ENCODE results near the gene PCDHB4. TPM values are rescaled to one million over a fixed set of nuclear protein-coding genes. Genes with fewer than 3 reads are reported as not detected.
A peak's percentile ranks its signal among the peaks of the same experiment; 100 is the strongest.
"Not testable (repeated sequence)": the region's sequence is repeated elsewhere in the genome, so short reads cannot be mapped to it uniquely, and the experiment has no call there.

Gene PCDHB4
- total and polyA plus RNA-seq, 12 donors: 0.51 to 3.3 (median 2.2) TPM

DNA sequence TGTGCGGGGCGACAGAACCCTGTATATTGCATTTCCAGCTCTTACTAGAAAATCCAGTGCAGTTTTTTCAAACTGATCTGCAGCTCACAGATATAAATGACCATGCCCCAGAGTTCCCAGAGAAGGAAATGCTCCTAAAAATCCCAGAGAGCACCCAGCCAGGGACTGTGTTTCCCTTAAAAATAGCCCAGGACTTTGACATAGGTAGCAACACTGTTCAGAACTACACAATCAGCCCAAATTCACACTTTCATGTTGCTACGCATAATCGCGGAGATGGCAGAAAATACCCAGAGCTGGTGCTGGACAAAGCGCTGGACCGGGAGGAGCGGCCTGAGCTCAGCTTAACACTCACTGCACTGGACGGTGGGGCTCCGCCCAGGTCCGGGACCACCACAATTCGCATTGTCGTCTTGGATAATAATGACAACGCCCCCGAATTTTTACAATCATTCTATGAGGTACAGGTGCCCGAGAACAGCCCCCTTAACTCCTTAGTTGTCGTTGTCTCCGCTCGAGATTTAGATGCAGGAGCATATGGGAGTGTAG, 14.2 kb downstream of the PCDHB4 start:
- DNase-seq (no peak), ATAC-seq (peak in 1 of 8 donors; percentile 42)
- Histone ChIP-seq H3K27ac (no peak overlapping the region), H3K9me3 (peaks cover 0 to 98% (median 48%) of the 10 kb centered on the region in 11 donors), H3K36me3 (no peaks in the 10 kb centered on the region), H3K4me3 (peak overlapping the region; percentile 17 to 60 (median 44)), H3K27me3 (peaks cover 0 to 6% (median 0%) of the 10 kb centered on the region in 7 donors), H3K4me1 (no peaks in the 10 kb centered on the region)
- 35 to 39% methylated on average over 19 of the region's 19 CpGs for WGBS, 2 donors
- TF ChIP-seq, protein P1, sequence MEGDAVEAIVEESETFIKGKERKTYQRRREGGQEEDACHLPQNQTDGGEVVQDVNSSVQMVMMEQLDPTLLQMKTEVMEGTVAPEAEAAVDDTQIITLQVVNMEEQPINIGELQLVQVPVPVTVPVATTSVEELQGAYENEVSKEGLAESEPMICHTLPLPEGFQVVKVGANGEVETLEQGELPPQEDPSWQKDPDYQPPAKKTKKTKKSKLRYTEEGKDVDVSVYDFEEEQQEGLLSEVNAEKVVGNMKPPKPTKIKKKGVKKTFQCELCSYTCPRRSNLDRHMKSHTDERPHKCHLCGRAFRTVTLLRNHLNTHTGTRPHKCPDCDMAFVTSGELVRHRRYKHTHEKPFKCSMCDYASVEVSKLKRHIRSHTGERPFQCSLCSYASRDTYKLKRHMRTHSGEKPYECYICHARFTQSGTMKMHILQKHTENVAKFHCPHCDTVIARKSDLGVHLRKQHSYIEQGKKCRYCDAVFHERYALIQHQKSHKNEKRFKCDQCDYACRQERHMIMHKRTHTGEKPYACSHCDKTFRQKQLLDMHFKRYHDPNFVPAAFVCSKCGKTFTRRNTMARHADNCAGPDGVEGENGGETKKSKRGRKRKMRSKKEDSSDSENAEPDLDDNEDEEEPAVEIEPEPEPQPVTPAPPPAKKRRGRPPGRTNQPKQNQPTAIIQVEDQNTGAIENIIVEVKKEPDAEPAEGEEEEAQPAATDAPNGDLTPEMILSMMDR (IDR thresholded peaks at IDR 0.05): no peak
- intact Hi-C loops (cut with DNase I): no loop called here

DNA sequence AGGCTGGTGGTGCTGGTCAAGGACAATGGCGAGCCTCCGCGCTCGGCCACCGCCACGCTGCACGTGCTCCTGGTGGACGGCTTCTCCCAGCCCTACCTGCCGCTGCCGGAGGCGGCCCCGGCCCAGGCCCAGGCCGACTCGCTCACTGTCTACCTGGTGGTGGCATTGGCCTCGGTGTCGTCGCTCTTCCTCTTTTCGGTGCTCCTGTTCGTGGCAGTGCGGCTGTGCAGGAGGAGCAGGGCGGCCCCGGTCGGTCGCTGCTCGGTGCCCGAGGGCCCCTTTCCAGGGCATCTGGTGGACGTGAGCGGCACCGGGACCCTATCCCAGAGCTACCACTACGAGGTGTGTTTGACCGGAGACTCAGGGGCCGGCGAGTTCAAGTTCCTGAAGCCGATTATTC, 15.7 kb downstream of the PCDHB4 start:
- H3K27me3 ChIP-seq; intact Hi-C loops (cut with DNase I); H3K4me3 ChIP-seq; H3K36me3 ChIP-seq; ATAC-seq; H3K27ac ChIP-seq; DNase-seq; H3K4me1 ChIP-seq: not testable (repeated sequence)
- H3K9me3 ChIP-seq: peaks cover 0 to 100% (median 48%) of the 10 kb centered on the region in 11 donors
- WGBS, 2 donors: 43 to 48% methylated on average over 27 to 33 of the region's 34 CpGs

DNA sequence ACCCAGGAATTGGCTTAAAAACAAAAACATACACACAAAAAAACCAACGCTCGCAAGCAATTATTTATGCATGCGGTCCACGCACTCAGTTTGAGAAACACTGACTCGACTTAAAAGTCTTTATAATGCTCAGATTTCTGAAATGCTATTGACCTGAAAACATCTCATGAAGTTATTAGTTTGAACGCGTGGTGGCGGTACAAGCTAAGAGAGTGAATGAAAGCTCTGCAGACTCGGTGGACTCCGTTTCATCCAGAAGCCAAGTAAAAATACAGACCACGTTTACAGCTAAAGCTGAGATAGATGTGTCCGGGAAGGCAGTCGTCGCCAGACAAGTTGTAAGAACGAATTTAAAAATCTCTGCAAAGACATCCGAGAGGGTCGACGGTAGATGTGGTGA, 28.2 kb downstream of the PCDHB4 start, which contains the start of gene PCDHB6:
PCDHB6 (plus strand) TSS at position 246 of the 400 bp plus-strand sequence. CDS start 201 bp downstream, outside the sequence.
- WGBS, 2 donors: 11 to 13% methylated on average over 18 of the region's 18 CpGs
- TF ChIP-seq, protein P1 (IDR thresholded peaks at IDR 0.05): peak in 5 of 9 donors; percentile 6 to 38 (median 28)
- Histone ChIP-seq H3K4me1 (no peaks in the 10 kb centered on the region), H3K27me3 (peaks cover 0 to 27% (median 19%) of the 10 kb centered on the region in 7 donors), H3K27ac (no peak within 1 kb of the TSS), H3K36me3 (no peaks in the 10 kb centered on the region), H3K4me3 (peak within 1 kb of the TSS in 6 of 10 donors; percentile 6 to 38 (median 24)), H3K9me3 (peaks cover 0 to 96% (median 24%) of the 10 kb centered on the region in 11 donors)
- ATAC-seq (no peak), DNase-seq (no peak)
- intact Hi-C loops (cut with DNase I): no loop called here

DNA sequence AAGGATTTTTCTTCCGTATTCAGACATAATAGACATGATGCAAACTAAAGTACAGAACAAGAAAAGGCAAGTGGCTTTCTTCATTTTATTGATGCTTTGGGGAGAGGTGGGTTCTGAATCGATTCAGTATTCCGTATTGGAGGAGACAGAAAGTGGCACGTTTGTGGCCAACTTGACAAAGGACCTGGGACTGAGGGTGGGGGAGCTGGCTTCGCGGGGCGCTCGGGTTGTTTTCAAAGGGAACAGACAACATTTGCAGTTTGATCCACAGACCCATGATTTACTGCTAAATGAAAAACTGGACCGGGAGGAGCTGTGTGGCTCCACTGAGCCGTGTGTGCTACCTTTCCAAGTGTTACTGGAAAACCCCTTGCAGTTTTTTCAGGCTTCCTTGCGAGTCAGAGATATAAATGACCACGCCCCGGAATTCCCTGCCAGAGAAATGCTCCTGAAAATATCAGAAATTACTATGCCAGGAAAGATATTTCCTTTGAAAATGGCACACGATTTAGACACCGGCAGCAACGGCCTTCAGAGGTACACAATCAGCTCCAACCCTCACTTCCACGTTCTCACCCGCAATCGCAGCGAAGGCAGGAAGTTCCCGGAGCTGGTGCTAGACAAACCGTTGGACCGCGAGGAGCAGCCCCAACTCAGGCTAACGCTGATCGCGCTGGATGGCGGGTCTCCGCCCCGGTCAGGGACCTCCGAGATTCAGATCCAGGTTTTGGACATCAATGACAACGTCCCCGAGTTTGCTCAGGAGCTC, 28.8 kb downstream of the PCDHB4 start:
- Histone ChIP-seq H3K9me3 (peaks cover 0 to 96% (median 24%) of the 10 kb centered on the region in 11 donors), H3K4me1 (no peaks in the 10 kb centered on the region), H3K27me3 (peaks cover 0 to 32% (median 19%) of the 10 kb centered on the region in 7 donors), H3K4me3 (peak overlapping the region in 6 of 10 donors; percentile 6 to 38 (median 24)), H3K36me3 (no peaks in the 10 kb centered on the region), H3K27ac (no peak overlapping the region)
- 35 to 37% methylated on average over 33 of the region's 33 CpGs for WGBS, 2 donors
- TF ChIP-seq, protein P1 (IDR thresholded peaks at IDR 0.05): no peak
- DNase-seq (no peak), ATAC-seq (no peak)
- intact Hi-C loops (cut with DNase I): no loop called here

Measured in heart right ventricle (tissue), 16 donors.